Activated CD4-positive, alpha-beta T cell treated with anti-CD3 and anti-CD28 coated beads for 1 hour (primary cell): ENCODE measurements around the gene DDX41.
"Not testable (repeated sequence)": the region's sequence is repeated elsewhere in the genome, so short reads cannot be mapped to it uniquely, and the experiment has no call there.

Source experiments
- DNase-seq: peaks from one replicate; pipeline ENCODE4 v3.0.0-alpha.2; 2020

DDX41 gene

DNA sequence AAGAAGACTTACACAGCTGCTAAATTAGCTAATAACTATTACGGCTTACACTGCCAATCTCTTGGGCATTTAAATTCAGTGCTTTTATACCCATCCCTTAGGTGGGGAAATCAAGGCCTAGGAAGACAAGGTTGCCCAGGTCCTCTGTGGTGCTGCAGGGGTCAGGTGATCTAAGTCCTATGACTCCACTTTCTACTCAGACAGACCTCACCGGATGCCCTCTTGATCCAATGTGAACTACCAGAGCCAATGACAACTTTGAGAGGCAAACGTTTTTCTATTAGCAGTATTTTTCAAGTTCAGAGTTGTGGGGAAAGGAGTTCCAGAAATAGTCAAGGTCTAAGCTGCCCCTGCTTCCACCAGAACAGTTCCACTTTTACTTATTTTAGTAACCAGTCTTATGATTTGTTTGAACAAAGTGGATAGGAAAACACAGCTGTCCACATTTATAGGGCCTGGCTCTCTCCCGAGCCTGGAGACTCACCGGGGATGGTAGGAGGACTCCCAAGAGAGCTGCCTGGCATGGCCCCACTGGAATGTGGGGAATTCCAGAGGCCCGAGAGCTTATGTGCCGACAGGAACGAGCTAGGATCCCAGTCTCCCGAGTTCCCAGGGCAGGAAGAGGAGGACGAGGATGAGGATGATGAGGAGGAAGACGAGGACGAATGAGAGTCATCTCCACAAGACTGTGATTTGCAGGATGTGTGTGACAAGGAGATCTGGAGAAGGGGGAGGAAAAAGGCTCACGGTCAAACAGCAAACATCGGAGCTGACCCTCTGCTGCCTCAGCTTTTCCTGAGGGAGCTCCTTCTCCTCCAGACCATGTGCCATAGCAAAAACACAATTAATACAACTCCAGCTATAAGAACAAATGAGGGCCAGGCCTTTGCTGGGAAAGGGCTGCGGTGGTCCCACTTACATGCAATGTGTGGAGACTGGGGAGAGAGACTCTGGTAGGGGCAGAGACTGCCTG is 20.9 kb upstream of the DDX41 start:
- no peak for DNase-seq

DNA sequence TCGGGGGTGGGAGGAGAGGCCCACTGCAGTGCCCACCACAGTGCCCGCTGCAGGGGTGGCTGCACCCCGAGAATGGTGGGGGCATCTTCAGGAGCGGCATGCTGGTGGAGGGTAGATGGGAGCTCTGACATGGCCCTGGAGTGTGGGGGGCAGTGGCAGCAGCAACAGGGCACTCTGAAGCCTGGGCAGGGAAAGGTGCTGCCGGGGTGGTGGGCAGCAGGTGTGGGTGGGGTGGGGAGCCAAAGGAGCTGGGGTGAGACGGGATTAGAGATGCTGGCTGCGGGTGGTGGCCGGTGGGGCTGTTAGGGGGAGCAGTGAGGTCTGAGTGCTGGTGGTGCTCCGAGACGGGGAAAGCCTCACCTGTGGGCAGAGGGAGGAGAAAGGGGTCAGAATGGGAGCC is 19.6 kb upstream of the DDX41 start:
- DNase-seq, result no peak

DNA sequence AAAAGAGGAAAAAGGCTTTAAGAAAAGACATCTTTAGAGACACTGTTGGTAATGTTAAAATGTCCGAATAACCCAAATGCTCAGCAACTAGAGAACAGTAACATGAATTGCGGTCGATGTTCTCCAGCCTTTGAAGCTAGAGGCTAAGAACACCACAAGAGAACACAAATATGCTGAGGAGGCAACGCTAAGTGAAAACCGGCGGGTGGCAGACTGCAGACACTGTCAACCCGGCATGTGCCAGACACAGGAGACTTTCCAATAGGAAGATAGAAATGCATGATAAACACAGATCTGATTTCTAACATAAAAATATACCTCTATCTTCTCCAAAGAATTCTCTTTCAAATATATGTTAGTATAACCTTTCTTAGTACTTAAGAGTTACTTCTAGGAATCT is 18.4 kb upstream of the DDX41 start:
- DNase-seq, result no peak

DNA sequence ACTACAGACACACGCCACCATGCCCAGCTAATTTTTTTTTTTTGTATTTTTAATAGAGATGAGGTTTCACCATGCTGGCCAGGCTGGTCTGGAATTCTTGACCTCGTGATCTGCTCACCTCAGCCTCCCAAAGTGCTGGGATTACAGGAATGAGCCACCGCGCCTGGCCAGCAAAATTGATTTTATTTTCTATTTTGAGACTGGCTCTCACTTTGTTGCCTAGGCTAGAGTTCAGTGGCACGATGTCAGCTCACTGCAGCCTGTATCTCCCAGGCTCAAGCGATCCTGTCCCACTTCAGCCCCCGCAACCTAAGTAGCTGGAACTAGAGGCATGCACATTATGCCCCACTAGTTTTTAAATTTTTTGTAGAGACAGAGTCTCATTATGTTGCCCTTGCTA is 17.7 kb upstream of the DDX41 start:
- not testable (repeated sequence) for DNase-seq

DNA sequence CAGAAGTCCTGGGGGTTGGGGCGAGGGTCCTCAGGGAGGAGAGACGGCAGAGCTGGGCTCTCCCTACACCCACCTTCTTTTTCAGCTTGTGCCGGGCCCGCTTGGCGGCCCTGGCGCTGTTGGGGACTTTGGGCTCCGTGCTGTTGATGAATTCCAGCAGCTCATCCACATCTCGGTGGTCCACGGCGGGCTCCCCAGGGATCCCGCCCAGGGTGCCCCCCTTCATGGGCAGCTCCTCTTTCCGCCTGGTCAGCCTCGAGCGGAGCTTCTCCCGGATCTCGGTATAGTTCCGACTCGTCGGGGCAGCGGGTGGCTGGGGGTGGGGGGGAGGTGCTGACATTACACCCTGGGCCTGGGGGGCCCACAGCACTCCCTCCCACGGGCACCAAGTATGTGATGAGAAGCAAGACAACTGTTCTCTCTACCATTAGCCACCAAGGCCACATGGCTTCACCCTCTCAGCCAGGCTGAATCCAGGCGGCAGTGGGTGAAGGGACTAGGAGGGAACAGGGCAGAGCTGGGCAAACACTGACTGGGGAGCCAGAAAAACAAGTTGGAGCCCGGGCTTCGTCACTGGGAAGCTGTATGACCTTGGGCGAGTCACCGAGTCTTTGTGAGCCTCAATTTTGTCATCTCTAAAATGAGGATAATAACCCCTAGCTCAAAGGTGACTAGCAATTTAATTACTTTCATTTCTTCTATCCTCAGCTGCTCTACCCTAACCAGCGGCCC is 14.6 kb upstream of the DDX41 start:
- no peak for DNase-seq

DNA sequence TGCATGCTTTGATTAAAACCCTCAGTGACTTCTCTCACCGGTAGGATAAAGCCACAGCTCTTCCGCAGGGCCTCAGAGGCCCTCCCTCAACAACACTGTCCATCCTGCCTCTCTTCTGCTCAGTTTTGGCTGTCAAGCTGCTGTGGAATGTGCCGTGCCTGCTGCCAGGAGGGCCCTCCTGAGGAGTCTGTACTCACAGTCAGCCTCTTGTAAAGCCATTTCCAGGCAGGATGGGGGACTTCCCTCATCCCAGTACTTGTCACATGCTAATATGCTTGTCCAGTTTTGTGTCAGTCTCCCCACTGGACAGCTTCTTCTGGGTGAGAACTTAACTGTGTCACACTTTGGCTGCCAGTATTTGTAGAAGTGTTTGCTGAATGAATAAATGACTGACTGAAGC is 13.9 kb upstream of the DDX41 start:
- DNase-seq, result no peak

DNA sequence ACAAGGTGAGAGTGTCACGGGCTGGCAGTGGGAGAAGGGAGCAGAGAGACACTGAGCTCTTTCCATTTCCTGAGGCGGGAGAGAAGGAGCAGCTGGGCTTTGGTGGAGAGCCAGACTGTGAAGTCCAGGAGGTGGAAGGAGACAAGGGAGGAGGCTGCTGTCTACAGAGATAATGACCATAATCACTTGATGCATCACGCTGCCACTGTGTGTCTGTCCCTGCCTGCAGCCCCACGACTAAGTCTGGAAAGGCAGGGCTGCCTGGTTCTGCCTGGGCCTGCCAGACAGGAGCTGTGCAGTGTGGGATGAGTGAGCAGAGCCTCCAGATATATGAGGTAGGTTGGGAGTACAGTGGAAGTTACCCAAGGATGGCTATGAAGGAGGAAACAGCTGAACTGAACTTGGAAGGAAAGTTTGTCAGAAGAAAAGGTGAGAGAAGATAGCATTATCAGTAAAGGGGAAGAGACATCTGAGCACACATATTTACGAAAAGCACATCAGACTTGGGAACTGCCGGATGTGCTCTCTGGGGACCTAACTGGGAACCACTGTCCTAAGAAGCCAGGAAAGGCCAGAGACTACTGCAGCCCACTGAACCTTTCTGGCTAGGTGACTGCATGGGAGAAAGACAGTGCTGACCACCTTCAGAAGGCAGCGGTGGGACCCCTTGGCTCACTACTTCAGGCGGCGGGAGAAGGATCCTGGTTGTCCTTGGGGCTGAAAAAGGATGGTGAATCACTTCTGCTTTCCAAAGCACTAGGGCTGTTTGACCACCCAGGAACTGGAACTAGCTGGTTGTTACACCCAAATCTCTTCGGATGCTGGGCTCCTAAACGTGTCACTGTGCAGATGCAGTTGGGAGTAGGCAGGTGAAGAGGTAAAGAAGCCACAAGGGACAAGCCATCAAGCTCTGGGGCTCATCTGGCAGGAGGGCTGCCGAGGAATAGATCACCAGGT is 12.8 kb upstream of the DDX41 start:
- DNase-seq, result no peak

DNA sequence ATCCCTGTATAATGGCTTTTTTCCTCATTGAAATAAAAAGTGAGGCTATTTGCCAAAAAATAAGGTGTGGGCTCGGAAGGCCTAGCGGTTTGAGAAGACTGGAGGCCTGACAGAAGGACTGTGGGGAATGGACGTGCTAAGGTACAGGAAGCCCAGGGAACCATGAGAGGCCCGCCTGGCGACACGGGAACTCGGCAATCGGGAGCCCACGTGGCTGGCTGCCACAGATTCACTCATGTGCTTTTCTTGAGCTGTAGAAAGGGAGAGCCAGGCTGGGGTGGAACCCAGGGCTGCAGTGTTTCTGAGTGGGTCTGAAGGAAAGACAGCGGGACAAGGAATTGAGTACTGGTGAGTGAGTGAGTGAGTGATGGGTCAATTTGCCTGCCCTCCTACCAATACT is 11.9 kb upstream of the DDX41 start:
- no peak for DNase-seq

DNA sequence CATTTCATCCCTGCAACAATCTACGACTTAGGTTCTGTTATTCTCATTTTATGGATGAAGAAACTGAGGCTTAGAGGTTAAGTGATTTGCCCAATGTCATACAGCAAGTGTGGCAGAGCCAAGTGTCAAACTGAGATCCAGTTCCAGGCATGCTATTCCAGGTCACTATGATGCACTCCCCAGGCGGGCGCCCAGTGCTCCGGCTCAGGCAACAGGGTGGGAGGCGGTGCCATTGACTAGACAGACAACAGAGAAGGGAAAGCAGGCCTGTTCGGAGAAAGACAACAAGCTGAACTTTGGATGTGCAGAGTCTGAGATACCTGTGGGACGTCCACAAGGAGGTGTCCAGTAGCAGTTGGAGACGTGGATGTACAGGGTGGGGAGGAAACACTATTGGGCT is 10.8 kb upstream of the DDX41 start:
- no peak for DNase-seq

DNA sequence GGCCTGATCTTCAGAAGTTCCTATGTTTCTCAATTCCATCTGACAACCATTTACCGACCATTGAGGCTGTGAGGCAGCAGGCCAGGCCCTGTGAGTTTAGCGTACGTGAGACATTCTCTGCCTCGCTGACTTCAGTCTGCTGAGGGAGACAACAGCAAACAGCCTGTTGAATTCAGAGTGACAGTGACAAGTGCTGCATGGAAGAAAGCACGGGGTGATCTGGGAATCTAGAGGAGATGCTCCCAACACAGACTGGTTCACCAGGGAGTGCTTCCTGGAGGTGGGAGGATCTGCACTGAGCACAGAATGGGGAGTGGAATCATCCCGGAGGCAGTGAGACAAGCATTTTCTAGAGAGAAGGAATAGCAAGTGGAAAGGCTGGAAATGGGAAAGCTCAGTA is 10.0 kb upstream of the DDX41 start:
- no peak for DNase-seq

DNA sequence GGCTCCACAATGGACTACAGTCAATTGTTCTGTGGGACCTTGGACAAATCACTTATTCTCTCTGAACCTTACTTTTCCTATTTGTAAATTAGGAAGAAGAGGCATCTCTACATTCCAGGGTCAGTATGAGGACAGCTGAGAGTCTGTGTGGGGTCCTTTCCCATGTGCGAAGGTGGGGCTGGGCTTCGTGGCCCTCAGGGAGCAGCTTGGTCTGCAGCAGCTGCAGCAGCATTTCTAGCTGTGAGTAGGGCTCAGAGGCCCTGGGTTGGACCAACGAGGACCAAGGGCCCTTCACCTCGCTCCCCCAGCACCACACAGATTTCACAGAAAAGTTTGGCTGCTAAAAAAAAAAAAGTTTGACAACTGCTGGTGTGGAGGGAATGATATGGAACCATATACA is 9.4 kb upstream of the DDX41 start:
- no peak for DNase-seq

DNA sequence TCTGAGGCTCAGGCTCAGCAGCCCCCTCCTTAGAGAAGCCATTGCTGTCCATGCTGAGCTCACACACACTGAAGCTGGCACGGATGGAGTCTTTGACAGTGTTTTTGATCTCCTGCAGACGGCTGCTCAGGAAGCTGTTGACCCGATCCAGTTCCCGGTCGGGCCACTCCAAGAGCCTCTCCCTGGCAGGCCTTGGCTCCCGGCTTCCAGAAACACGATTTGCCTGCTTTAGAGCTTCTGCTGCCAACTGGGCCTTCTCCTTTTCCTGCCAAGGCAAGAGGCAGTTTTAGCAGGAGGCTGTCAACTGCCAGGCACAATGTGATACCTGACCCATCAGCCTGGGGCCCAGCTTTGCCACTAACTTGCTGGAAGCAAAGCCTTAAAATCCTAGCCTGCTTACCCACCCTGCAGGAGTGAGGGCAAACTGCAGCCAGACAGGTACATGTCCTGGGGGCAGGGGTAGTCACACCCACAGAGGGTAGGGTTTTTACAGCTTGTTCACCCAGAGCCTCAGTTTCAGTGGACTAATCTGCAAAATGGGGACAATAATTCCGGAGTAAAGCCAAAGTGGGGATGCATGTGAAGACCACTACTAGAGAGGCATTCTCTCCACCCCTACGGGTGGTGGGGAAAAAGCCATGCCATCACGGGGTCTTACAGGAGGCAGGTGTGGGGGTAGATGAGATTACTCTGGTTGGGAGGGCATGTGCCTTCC is 8.3 kb upstream of the DDX41 start:
- DNase-seq, result no peak

DNA sequence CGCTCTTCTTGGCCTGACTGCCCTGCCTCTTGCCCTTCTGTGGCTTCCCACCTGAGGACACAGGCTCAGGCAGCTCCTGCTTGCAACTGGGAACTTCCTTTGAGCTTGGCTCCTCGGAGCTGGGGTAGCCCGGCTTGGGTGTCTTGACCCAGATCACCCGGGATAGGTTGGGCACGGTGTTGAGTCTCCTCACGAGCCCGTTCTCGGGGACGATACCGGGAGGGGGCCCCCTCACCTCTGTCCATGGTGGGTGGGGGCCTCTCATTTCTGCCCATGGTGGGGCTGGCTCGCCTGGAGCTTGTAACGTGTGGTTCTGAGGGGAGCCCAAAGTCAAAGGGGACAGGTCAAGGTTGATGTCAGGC is 7.8 kb upstream of the DDX41 start:
- no peak for DNase-seq

DNA sequence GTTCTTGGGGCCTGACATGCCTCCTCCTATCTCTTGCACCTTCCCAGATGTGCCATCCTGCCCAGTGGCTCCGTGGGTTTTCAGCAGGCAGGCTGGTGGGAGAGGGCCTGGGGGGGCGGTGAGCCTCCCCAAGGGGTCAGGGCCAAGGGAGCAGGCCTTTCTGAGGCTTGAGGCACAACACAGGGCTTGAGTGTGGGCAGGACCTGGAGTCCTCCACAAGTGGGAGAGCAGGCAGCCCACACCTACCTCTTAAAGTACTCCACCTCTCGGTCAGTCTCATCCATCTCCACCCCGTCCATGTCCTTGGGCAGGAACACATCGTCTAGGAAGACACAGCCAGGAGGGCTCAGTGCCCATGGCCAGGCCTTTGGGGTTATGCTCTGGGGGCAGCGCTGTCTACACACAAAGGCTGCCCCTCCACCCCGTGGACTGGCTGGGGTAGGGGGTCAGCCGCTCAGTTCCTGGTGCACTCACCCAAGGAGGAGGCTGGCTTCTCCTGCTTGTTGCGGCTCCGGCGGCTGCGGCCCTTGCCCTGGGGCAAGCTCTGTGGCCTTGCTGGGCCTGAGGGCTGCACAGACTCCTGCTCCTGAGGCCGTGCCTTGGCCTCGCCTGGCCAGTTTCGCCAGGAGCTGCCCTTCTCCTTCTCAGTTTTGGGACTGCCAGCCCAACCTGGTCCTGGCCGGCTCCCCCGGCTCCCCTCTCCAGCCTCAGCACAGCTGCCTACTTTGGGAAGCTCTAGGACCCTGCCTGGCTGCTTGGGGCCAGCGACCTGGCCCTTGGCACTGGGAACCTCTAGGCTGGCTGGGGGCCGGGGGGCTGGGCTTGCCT is 7.2 kb upstream of the DDX41 start:
- no peak for DNase-seq

DNA sequence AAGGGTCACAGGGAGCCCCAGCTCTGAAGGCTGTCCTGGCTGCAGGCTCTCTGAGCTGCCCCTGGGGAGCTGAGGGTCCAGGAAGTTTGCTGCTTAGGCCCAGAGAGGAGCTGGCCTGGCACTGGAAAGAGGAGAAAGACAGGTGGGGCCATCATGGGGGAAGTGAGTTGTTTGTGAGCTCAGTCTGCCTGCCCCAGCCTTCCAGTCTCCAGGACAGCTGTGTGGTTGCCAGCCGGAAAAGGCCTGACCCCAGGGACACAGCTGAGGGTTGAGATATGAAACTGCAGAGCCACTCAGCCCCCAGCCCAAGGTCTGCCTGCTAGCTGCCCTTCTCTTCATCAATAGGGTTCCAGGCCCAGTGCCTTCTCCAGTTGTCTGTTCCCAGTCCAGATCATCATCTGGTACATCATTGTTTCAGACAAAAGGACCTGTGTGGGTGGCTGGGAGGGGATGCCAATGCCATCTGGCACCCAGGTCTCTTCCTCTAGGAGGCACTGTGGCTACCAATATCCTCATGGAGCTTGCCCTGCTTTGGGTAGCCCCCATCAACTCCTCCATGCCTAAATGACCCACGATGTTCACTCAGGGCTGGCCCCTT is 4.3 kb upstream of the DDX41 start:
- DNase-seq, result no peak

DNA sequence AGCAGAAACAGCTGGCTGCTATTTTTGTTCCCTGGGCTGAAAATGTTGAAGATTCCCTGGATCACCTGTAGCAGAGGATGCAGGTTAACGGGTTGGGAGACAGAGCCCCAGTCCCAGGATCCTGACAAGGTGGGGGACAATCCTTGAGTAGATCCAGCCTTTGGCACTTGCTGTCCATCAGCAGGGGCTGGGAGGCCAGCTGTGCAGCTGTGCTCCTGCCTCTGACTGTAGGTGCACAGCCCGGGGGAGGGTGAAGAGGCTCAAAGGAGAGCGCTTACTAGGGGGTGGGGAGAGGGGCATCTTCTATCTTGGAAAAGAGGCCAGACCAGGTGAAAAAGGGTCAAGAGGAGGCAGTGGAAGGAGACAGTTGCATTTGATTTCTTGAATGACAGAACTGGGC is 3.5 kb upstream of the DDX41 start:
- DNase-seq, result no peak

DNA sequence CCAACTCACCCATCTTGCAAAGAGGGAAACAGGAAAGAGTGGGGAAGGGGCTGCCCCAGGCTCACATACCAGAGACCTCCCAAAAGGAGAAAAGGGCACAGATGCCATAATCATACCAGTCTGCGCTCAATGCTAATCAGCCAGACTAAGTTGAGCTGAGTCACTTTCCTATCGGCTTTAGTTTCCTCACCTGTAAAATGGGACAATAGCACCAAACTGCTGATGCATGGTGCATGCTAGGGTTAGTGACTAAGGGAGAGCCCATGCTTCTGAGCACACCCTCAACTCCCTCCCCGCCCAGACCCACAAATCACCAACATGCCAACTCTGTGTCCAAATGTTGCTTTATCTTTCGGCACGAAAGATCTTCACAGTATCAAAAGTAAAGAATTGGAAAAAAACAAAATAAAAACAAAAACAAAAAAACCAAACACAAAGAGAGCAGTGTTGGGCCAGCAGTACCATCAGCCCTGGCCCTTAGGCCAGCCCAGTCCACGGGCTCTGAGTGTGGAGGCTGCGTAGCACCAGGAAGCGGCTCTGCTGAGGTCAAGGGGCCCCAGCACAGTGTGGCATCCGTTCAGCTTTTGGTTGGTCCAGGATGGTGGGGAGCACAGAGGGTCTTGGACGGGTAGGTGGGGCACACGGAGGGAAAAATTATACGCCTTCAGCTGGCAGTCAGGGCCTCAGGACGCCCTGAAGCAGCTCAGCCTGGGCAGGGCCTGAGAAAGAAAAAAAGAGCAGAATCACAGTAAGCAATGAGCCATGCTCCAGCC is 2.9 kb upstream of the DDX41 start:
- DNase-seq, result no peak

DNA sequence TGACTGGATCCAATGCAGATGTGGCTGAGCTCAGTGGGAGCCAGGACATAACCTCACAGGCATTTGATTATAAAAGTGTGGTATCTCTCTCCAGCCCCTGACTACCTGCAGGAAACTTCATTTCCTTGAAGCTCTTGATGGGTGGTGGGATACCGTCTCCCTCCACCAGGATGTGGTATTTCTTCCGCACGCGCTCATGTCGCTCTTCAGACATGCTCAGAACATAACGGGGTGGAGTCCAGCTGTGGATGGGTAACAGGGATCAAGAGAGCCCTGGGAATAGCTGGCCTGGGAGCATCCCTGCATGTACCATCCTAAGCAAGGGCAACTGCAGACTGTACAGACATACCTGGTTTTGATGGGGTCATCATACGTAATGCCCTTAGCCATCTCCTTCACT is 1.2 kb downstream of the DDX41 start:
- no peak for DNase-seq

DNA sequence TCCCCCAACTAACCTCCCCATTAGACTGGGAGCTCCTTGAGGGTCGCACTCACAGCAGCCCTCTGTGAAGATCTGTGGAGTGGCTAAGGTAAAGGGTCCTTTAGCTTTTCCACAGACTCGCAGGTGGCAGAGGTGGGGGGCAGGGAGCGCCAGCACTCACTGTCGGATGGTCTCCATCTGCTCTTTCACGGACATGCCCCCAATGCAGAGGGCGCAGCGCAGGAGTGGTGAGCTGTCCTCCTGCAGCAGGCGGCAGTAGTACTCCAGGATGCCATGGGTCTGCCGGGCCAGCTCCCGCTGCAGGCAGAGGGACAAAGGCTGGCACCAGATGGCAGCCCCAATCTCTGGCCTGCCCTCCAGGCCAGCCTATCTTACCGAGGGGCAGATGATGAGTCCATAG is 2.2 kb downstream of the DDX41 start:
- DNase-seq, result no peak

DNA sequence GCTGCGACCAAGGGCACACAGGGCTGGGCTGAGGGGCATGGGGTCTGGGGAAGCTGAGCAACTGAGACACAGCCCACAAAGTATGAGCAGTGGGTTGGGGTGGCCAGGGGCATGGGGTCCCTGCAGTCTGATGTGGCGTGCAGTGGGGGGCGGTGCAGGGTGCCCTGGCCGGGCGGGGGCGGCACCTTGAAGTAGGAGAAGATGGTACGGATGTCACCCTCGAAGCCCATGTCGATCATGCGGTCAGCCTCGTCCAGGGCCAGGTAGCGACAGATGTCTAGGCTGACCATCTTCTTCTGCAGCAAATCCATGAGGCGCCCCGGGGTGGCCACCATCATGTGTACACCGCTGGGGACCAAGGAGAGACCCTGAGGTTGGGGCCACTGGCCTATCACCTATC is 3.3 kb downstream of the DDX41 start:
- DNase-seq, result no peak
